ENCODE data around the gene SMIM44.

SMIM44 gene

GRCh38 chr19:3469638-3470499, 13.4 kb downstream of the SMIM44 start:
- peaks cover 0 to 30% of the 10 kb centered on the region in 2 donors for H3K4me1 ChIP-seq (ENCODE audit: control insufficient read depth in 1 of 2, insufficient read depth in 2 of 2, low read length in 2 of 2)
- no peaks in the 10 kb centered on the region for H3K36me3 ChIP-seq (ENCODE audit: control insufficient read depth in 1 of 2, insufficient read depth in 2 of 2, low read length in 2 of 2)
- no peaks in the 10 kb centered on the region for H3K27me3 ChIP-seq (ENCODE audit: low read depth, low read length)
- H3K9me3 ChIP-seq (ENCODE audit: control insufficient read depth in 1 of 2, low read length in 2 of 2), result no peaks in the 10 kb centered on the region
- no peak overlapping the region for H3K4me3 ChIP-seq (ENCODE audit: low read depth in 1 of 2, low read length in 2 of 2)
- no peak overlapping the region for H3K27ac ChIP-seq (ENCODE audit: low read length)

- peaks cover 0 to 30% of the 10 kb centered on the region in 2 donors for H3K4me1 ChIP-seq (ENCODE audit: control insufficient read depth in 1 of 2, insufficient read depth in 2 of 2, low read length in 2 of 2)
- no peak overlapping the region for H3K4me3 ChIP-seq (ENCODE audit: low read depth in 1 of 2, low read length in 2 of 2)
- H3K27me3 ChIP-seq (ENCODE audit: low read depth, low read length), result no peaks in the 10 kb centered on the region
- H3K9me3 ChIP-seq (ENCODE audit: control insufficient read depth in 1 of 2, low read length in 2 of 2), result no peaks in the 10 kb centered on the region
- peaks cover 0 to under 1% of the 10 kb centered on the region in 2 donors for H3K36me3 ChIP-seq (ENCODE audit: control insufficient read depth in 1 of 2, insufficient read depth in 2 of 2, low read length in 2 of 2)
- H3K27ac ChIP-seq (ENCODE audit: low read length), result no peak overlapping the region
These were observed 15.0 kb downstream of the SMIM44 start for GRCh38 chr19:3468211-3468610.

GRCh38 chr19:3467437-3468198, 15.6 kb downstream of the SMIM44 start:
- H3K27ac ChIP-seq (ENCODE audit: low read length), result no peak overlapping the region
- H3K4me1 ChIP-seq (ENCODE audit: control insufficient read depth in 1 of 2, insufficient read depth in 2 of 2, low read length in 2 of 2), result peaks cover 0 to 30% of the 10 kb centered on the region in 2 donors

GRCh38 chr19:3466635-3467034, 16.6 kb downstream of the SMIM44 start:
- H3K27me3 ChIP-seq (ENCODE audit: low read depth, low read length), result no peaks in the 10 kb centered on the region
- H3K27ac ChIP-seq (ENCODE audit: low read length), result no peak overlapping the region
- no peaks in the 10 kb centered on the region for H3K9me3 ChIP-seq (ENCODE audit: control insufficient read depth in 1 of 2, low read length in 2 of 2)
- peaks cover 0 to 10% of the 10 kb centered on the region in 2 donors for H3K36me3 ChIP-seq (ENCODE audit: control insufficient read depth in 1 of 2, insufficient read depth in 2 of 2, low read length in 2 of 2)
- no peak overlapping the region for H3K4me3 ChIP-seq (ENCODE audit: low read depth in 1 of 2, low read length in 2 of 2)
- H3K4me1 ChIP-seq (ENCODE audit: control insufficient read depth in 1 of 2, insufficient read depth in 2 of 2, low read length in 2 of 2), result peaks cover 0 to 21% of the 10 kb centered on the region in 2 donors

More at GRCh38 chr19:3467437-3468198, 15.6 kb downstream of the SMIM44 start:
- peaks cover 0 to 6% of the 10 kb centered on the region in 2 donors for H3K36me3 ChIP-seq (ENCODE audit: control insufficient read depth in 1 of 2, insufficient read depth in 2 of 2, low read length in 2 of 2)
- no peaks in the 10 kb centered on the region for H3K27me3 ChIP-seq (ENCODE audit: low read depth, low read length)
- no peak overlapping the region for H3K4me3 ChIP-seq (ENCODE audit: low read depth in 1 of 2, low read length in 2 of 2)
- H3K9me3 ChIP-seq (ENCODE audit: control insufficient read depth in 1 of 2, low read length in 2 of 2), result no peaks in the 10 kb centered on the region

GRCh38 chr19:3465552-3465951, 17.7 kb downstream of the SMIM44 start:
- no peak overlapping the region for H3K4me3 ChIP-seq (ENCODE audit: low read depth in 1 of 2, low read length in 2 of 2)
- H3K27ac ChIP-seq (ENCODE audit: low read length), result no peak overlapping the region
- H3K36me3 ChIP-seq (ENCODE audit: control insufficient read depth in 1 of 2, insufficient read depth in 2 of 2, low read length in 2 of 2), result peaks cover 0 to 10% of the 10 kb centered on the region in 2 donors
- H3K4me1 ChIP-seq (ENCODE audit: control insufficient read depth in 1 of 2, insufficient read depth in 2 of 2, low read length in 2 of 2), result peaks cover 0 to 18% of the 10 kb centered on the region in 2 donors
- H3K27me3 ChIP-seq (ENCODE audit: low read depth, low read length), result no peaks in the 10 kb centered on the region
- no peaks in the 10 kb centered on the region for H3K9me3 ChIP-seq (ENCODE audit: control insufficient read depth in 1 of 2, low read length in 2 of 2)

- Histone ChIP-seq H3K27me3 (ENCODE audit: low read depth, low read length) (no peaks in the 10 kb centered on the region), H3K4me3 (ENCODE audit: low read depth in 1 of 2, low read length in 2 of 2) (no peak overlapping the region), H3K36me3 (ENCODE audit: control insufficient read depth in 1 of 2, insufficient read depth in 2 of 2, low read length in 2 of 2) (peaks cover 0 to 18% of the 10 kb centered on the region in 2 donors), H3K27ac (ENCODE audit: low read length) (no peak overlapping the region), H3K9me3 (ENCODE audit: control insufficient read depth in 1 of 2, low read length in 2 of 2) (no peaks in the 10 kb centered on the region), H3K4me1 (ENCODE audit: control insufficient read depth in 1 of 2, insufficient read depth in 2 of 2, low read length in 2 of 2) (peaks cover 0 to 24% of the 10 kb centered on the region in 2 donors)
These were observed 18.5 kb downstream of the SMIM44 start for GRCh38 chr19:3464587-3465235.

- no peak overlapping the region for H3K4me3 ChIP-seq (ENCODE audit: low read depth in 1 of 2, low read length in 2 of 2)
- no peaks in the 10 kb centered on the region for H3K27me3 ChIP-seq (ENCODE audit: low read depth, low read length)
- H3K36me3 ChIP-seq (ENCODE audit: control insufficient read depth in 1 of 2, insufficient read depth in 2 of 2, low read length in 2 of 2), result peaks cover 0 to 19% of the 10 kb centered on the region in 2 donors
- H3K4me1 ChIP-seq (ENCODE audit: control insufficient read depth in 1 of 2, insufficient read depth in 2 of 2, low read length in 2 of 2), result peaks cover 0 to 31% of the 10 kb centered on the region in 2 donors
- H3K27ac ChIP-seq (ENCODE audit: low read length), result no peak overlapping the region
- no peaks in the 10 kb centered on the region for H3K9me3 ChIP-seq (ENCODE audit: control insufficient read depth in 1 of 2, low read length in 2 of 2)
These were observed 19.3 kb downstream of the SMIM44 start for GRCh38 chr19:3463714-3464586.

GRCh38 chr19:3462991-3463713, 20.1 kb downstream of the SMIM44 start:
- H3K27me3 ChIP-seq (ENCODE audit: low read depth, low read length), result no peaks in the 10 kb centered on the region
- H3K4me3 ChIP-seq (ENCODE audit: low read depth in 1 of 2, low read length in 2 of 2), result no peak overlapping the region
- peaks cover 4 to 39% of the 10 kb centered on the region in 2 donors for H3K4me1 ChIP-seq (ENCODE audit: control insufficient read depth in 1 of 2, insufficient read depth in 2 of 2, low read length in 2 of 2)
- H3K27ac ChIP-seq (ENCODE audit: low read length), result no peak overlapping the region
- H3K9me3 ChIP-seq (ENCODE audit: control insufficient read depth in 1 of 2, low read length in 2 of 2), result no peaks in the 10 kb centered on the region
- peaks cover 0 to 19% of the 10 kb centered on the region in 2 donors for H3K36me3 ChIP-seq (ENCODE audit: control insufficient read depth in 1 of 2, insufficient read depth in 2 of 2, low read length in 2 of 2)

GRCh38 chr19:3459965-3460582, 23.2 kb downstream of the SMIM44 start:
- Histone ChIP-seq H3K4me1 (ENCODE audit: control insufficient read depth in 1 of 2, insufficient read depth in 2 of 2, low read length in 2 of 2) (peaks cover 4 to 48% of the 10 kb centered on the region in 2 donors), H3K27me3 (ENCODE audit: low read depth, low read length) (no peaks in the 10 kb centered on the region), H3K9me3 (ENCODE audit: control insufficient read depth in 1 of 2, low read length in 2 of 2) (no peaks in the 10 kb centered on the region), H3K27ac (ENCODE audit: low read length) (peak overlapping the region; percentile 36), H3K36me3 (ENCODE audit: control insufficient read depth in 1 of 2, insufficient read depth in 2 of 2, low read length in 2 of 2) (peaks cover 5 to 43% of the 10 kb centered on the region in 2 donors), H3K4me3 (ENCODE audit: low read depth in 1 of 2, low read length in 2 of 2) (no peak overlapping the region)

Data from muscle layer of duodenum (tissue), 2 donors.